Common myeloid progenitor, CD34-positive (primary cell): ENCODE data around the gene CPNE4.

Source experiments
- CTCF ChIA-PET: fragments of 350-600 bp; sonication (Branson Sonifier 250); formaldehyde crosslinking; loops from one replicate; lab custom pipeline; 2021; ENCODE audit warnings: antibody characterized with exemption; lab: Charles Lee
- POLR2A ChIA-PET: fragments of 350-600 bp; sonication (Branson Sonifier 250); formaldehyde crosslinking; loops from one replicate; lab custom pipeline; 2021; ENCODE audit warnings: antibody characterized with exemption; lab: Charles Lee
- DNase-seq, 3 donors: peaks; one replicate each; pipeline versions ENCODE4 v3.0.0 to v3.0.0-alpha.2; 2013
- H3K27ac ChIP-seq, 2 experiments: 1 replicate in 1 of 2; 2 replicates in 1 of 2; pipeline ENCODE4 v1.7.0; 2013; ENCODE audit warnings: inconsistent platforms in 2 of 2, low read length in 2 of 2, mild to moderate bottlenecking in 2 of 2, low read depth in 1 of 2, moderate library complexity in 1 of 2; ENCODE audit not compliant: severe bottlenecking in 2 of 2, insufficient read depth in 1 of 2, poor library complexity in 1 of 2
- H3K27me3 ChIP-seq, 5 experiments: replicated peaks in 2 of 5; 1 replicate in 3 of 5; 2 replicates in 2 of 5; pipeline versions ENCODE4 v1.6.1 to v1.7.0; 2013; ENCODE audit warnings: low read length in 4 of 5, mild to moderate bottlenecking in 2 of 5, moderate library complexity in 2 of 5, inconsistent platforms in 1 of 5; ENCODE audit not compliant: insufficient read depth in 5 of 5, control insufficient read depth in 4 of 5
- H3K36me3 ChIP-seq, 4 experiments: 1 replicate in 2 of 4; 2 replicates in 2 of 4; pipeline versions ENCODE4 v1.6.1 to v1.7.0; 2013; ENCODE audit warnings: low read length in 3 of 4, control low read depth in 1 of 4, mild to moderate bottlenecking in 1 of 4; ENCODE audit not compliant: control insufficient read depth in 4 of 4, insufficient read depth in 4 of 4
- H3K4me1 ChIP-seq, 4 experiments: 1 replicate in 3 of 4; 2 replicates in 1 of 4; pipeline versions ENCODE4 v1.6.1 to v1.7.1; 2013; ENCODE audit warnings: low read length in 3 of 4, mild to moderate bottlenecking in 3 of 4, control low read depth in 1 of 4, inconsistent platforms in 1 of 4, moderate library complexity in 1 of 4; ENCODE audit not compliant: control insufficient read depth in 4 of 4, insufficient read depth in 4 of 4; ENCODE audit errors: control extremely low read depth in 1 of 4
- H3K4me3 ChIP-seq, 7 experiments: 1 replicate in 4 of 7; 2 replicates in 3 of 7; pipeline versions ENCODE4 v1.5.1 to v1.7.0; 2013; ENCODE audit warnings: mild to moderate bottlenecking in 7 of 7, low read length in 6 of 7, moderate library complexity in 6 of 7, inconsistent platforms in 2 of 7, low read depth in 2 of 7, control low read depth in 1 of 7; ENCODE audit not compliant: insufficient read depth in 4 of 7, control insufficient read depth in 1 of 7; ENCODE audit errors: extremely low read depth in 1 of 7
- H3K9me3 ChIP-seq, 5 experiments: 1 replicate in 4 of 5; 2 replicates in 1 of 5; pipeline versions ENCODE4 v1.6.1 to v1.7.1; 2013; ENCODE audit warnings: low read length in 4 of 5, mild to moderate bottlenecking in 2 of 5, inconsistent platforms in 1 of 5, low read depth in 1 of 5, moderate library complexity in 1 of 5; ENCODE audit not compliant: control insufficient read depth in 4 of 5, insufficient read depth in 2 of 5; ENCODE audit errors: control extremely low read depth in 1 of 5
- WGBS: methylation state at CpG from one replicate; pipeline ENCODE4 v1.1.5; 2013; ENCODE audit not compliant: insufficient coverage; 5-methylcytosine and 5-hydroxymethylcytosine counted together

The CPNE4 gene

GRCh38 chr3:132020058-132020457 lies 14.8 kb downstream of the CPNE4 start:
- DNase-seq = no peak
- ChIA-PET CTCF (interaction anchor here (1.3 kb wide), 2 partner anchors 9 to 13 kb away, joined by 3 to 4 read pairs; no protein-coding TSS in a partner anchor), POLR2A (interaction anchor here (0.7 kb wide), 1 partner anchor 199 kb away, joined by 3 read pairs; no protein-coding TSS in a partner anchor)
- WGBS = 40% methylated on average over 1 of the region's 3 CpGs
- Histone ChIP-seq H3K4me3 (no peak overlapping the region), H3K9me3 (no peaks in the 10 kb centered on the region), H3K27me3 (peaks cover 2 to 64% (median 9%) of the 10 kb centered on the region in 5 experiments), H3K27ac (no peak overlapping the region), H3K4me1 (no peaks in the 10 kb centered on the region), H3K36me3 (no peaks in the 10 kb centered on the region)

- ChIA-PET CTCF (interaction anchor here (0.7 to 2.0 kb wide), 2 partner anchors 8 to 13 kb away, joined by 3 to 5 read pairs; no protein-coding TSS in a partner anchor), POLR2A (no interaction called here)
- H3K27me3 ChIP-seq = peaks cover 2 to 61% (median 11%) of the 10 kb centered on the region in 5 experiments
- DNase-seq = no peak
- no peaks in the 10 kb centered on the region for H3K4me1 ChIP-seq
- WGBS = 93% methylated on average over 3 of the region's 3 CpGs
- H3K27ac ChIP-seq = no peak overlapping the region
- H3K9me3 ChIP-seq = no peaks in the 10 kb centered on the region
- H3K4me3 ChIP-seq = no peak overlapping the region
- H3K36me3 ChIP-seq = no peaks in the 10 kb centered on the region
Observed at GRCh38 chr3:132017137-132017536, 17.7 kb downstream of the CPNE4 start.

GRCh38 chr3:132016061-132017041 lies 18.5 kb downstream of the CPNE4 start:
- WGBS = 68% methylated on average over 4 of the region's 7 CpGs

GRCh38 chr3:132014105-132014504 lies 20.7 kb downstream of the CPNE4 start:
- H3K4me3 ChIP-seq = no peak overlapping the region
- peaks cover 2 to 37% (median 9%) of the 10 kb centered on the region in 5 experiments for H3K27me3 ChIP-seq
- ChIA-PET CTCF (interaction anchor here (0.6 to 1.7 kb wide), 2 partner anchors 15 to 330 kb away, joined by 3 to 5 read pairs; no protein-coding TSS in a partner anchor), POLR2A (no interaction called here)
- WGBS = 71% methylated on average over 1 of the region's 3 CpGs
- H3K27ac ChIP-seq = no peak overlapping the region
- H3K36me3 ChIP-seq = no peaks in the 10 kb centered on the region
- H3K9me3 ChIP-seq = no peaks in the 10 kb centered on the region
- DNase-seq = no peak
- H3K4me1 ChIP-seq = no peaks in the 10 kb centered on the region

More at GRCh38 chr3:132016061-132017041, 18.5 kb downstream of the CPNE4 start:
- DNase-seq = no peak
- H3K36me3 ChIP-seq = no peaks in the 10 kb centered on the region
- H3K27ac ChIP-seq = no peak overlapping the region
- no peaks in the 10 kb centered on the region for H3K9me3 ChIP-seq
- H3K4me1 ChIP-seq = no peaks in the 10 kb centered on the region
- CTCF ChIA-PET = interaction anchor here (0.7 to 2.0 kb wide), 3 partner anchors 9 to 14 kb away, joined by 3 to 5 read pairs (median 3); no protein-coding TSS in a partner anchor
- peaks cover 2 to 53% (median 11%) of the 10 kb centered on the region in 5 experiments for H3K27me3 ChIP-seq
- H3K4me3 ChIP-seq = no peak overlapping the region
- POLR2A ChIA-PET = no interaction called here

- ChIA-PET CTCF (interaction anchor here (0.7 to 1.7 kb wide), 4 partner anchors 12 to 657 kb away, joined by 3 to 4 read pairs (median 4); partner anchors contain the start of gene CPNE4), POLR2A (no interaction called here)
- Histone ChIP-seq H3K9me3 (no peaks in the 10 kb centered on the region), H3K4me3 (no peak overlapping the region), H3K4me1 (no peaks in the 10 kb centered on the region), H3K27ac (no peak overlapping the region), H3K36me3 (no peaks in the 10 kb centered on the region), H3K27me3 (peaks cover 0 to 7% (median 6%) of the 10 kb centered on the region in 5 experiments)
- DNase-seq = no peak
Observed at GRCh38 chr3:132009241-132009640, 25.6 kb downstream of the CPNE4 start.

- no peaks in the 10 kb centered on the region for H3K36me3 ChIP-seq
- no peak overlapping the region for H3K27ac ChIP-seq
- H3K9me3 ChIP-seq = no peaks in the 10 kb centered on the region
- H3K27me3 ChIP-seq = peaks cover 0 to 4% (median 4%) of the 10 kb centered on the region in 5 experiments
- ChIA-PET POLR2A (no interaction called here), CTCF (interaction anchor here (0.7 to 1.7 kb wide), 5 partner anchors 13 to 656 kb away, joined by 3 to 4 read pairs (median 3); partner anchors contain the start of gene CPNE4)
- no peaks in the 10 kb centered on the region for H3K4me1 ChIP-seq
- H3K4me3 ChIP-seq = no peak overlapping the region
- WGBS = 0% methylated on average over 1 of the region's 2 CpGs
- no peak for DNase-seq
Observed at GRCh38 chr3:132008837-132009236, 26.0 kb downstream of the CPNE4 start.
